Breast epithelium (tissue), 3 donors: ENCODE data around the gene CSH1.

ENCODE experiments used
- POLR2A ChIP-seq: fragments of 450-650 bp; IDR thresholded peaks from one replicate; pipeline ENCODE4 v1.6.1; 2016; ENCODE audit warnings: antibody characterized with exemption, mild to moderate bottlenecking, moderate library complexity
- TF ChIP-seq, protein P1 (sequence below), 3 donors: fragments of 450-650 bp; IDR thresholded peaks; one replicate each; pipeline ENCODE4 v1.5.1; 2016 to 2017; ENCODE audit warnings: antibody characterized with exemption in 3 of 3, mild to moderate bottlenecking in 3 of 3, moderate library complexity in 3 of 3

DNA sequence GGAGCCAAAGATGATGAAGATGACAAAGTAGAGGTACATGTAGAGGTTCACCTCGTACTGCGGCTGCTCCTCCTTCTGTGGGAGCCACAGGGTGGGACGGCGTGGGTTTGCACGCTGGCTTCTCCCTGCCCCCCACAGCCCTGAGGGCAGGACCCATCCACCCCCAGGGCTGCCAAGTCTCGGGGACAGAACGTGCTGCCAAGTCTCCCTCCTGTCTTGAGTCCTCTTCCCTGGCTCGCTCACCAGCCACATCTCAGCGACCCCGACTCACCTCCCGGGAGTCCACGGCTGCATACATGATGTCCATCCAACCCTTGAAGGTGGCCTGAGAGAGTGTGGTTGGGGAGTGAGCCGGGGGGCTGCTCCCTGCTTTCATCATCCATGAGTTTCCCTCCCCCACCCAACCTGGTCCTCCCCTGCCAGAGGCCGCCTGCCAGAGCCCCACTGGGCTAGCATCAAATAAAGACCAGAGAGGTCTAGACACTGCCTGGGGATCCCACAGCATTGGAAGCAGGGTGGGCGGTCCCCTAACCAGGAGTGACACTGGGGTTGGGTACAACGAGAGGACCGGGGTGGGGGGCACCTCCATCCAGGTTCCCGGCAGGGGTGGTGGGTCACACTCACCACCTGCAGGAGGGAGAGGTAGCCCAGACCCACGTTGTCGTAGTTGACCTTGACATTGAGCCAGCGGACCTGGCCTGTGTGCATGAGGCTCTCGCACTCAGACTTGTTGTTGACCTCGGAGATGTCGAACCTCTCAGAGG is 48.5 kb upstream of the CSH1 start:
- TF ChIP-seq, protein P1, sequence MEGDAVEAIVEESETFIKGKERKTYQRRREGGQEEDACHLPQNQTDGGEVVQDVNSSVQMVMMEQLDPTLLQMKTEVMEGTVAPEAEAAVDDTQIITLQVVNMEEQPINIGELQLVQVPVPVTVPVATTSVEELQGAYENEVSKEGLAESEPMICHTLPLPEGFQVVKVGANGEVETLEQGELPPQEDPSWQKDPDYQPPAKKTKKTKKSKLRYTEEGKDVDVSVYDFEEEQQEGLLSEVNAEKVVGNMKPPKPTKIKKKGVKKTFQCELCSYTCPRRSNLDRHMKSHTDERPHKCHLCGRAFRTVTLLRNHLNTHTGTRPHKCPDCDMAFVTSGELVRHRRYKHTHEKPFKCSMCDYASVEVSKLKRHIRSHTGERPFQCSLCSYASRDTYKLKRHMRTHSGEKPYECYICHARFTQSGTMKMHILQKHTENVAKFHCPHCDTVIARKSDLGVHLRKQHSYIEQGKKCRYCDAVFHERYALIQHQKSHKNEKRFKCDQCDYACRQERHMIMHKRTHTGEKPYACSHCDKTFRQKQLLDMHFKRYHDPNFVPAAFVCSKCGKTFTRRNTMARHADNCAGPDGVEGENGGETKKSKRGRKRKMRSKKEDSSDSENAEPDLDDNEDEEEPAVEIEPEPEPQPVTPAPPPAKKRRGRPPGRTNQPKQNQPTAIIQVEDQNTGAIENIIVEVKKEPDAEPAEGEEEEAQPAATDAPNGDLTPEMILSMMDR (IDR thresholded peaks at IDR 0.05): no peak
- TF ChIP-seq POLR2A: no peak
